Type B pancreatic cell (in vitro differentiated cells): ENCODE results near the gene IL15RA. TPM values are rescaled to one million over a fixed set of nuclear protein-coding genes. Genes with fewer than 3 reads are reported as not detected.

ENCODE experiments used
- DNase-seq: peaks from one replicate; pipeline ENCODE4 v3.0.0; 2021; ENCODE audit warnings: mixed read lengths; ENCODE audit not compliant: unreplicated experiment; ENCODE audit errors: extremely low spot score
- H3K27ac Mint-ChIP-seq: 2 replicates; pipeline ENCODE4 v1.8.0; 2021; ENCODE audit warnings: mild to moderate bottlenecking, mixed read lengths
- H3K27me3 Mint-ChIP-seq: 2 replicates; pipeline ENCODE4 v1.8.0; 2021; ENCODE audit warnings: mixed read lengths
- H3K36me3 Mint-ChIP-seq: 2 replicates; pipeline ENCODE4 v1.8.0; 2021; ENCODE audit warnings: mixed read lengths
- H3K4me1 Mint-ChIP-seq: one replicate; pipeline ENCODE4 v1.8.0; 2021; ENCODE audit warnings: mixed read lengths; ENCODE audit not compliant: unreplicated experiment
- H3K4me3 Mint-ChIP-seq: 2 replicates; pipeline ENCODE4 v1.8.0; 2021; ENCODE audit warnings: mild to moderate bottlenecking, mixed read lengths
- H3K9me3 Mint-ChIP-seq: 2 replicates; pipeline ENCODE4 v1.8.0; 2021; ENCODE audit warnings: mixed read lengths
- long read RNA-seq: library from polyadenylated mRNA; unstranded; transcript quantifications from one replicate; pipeline ENCODE4 v2.0.0, GENCODE V29; 2020
- total RNA-seq: library from RNA; stranded (reverse); gene quantifications from 2 replicates; pipeline ENCODE4 v1.2.1, GENCODE V29; 2021; ENCODE audit warnings: low replicate concordance
- TF ChIP-seq, protein P1 (sequence below): fragments of 200-600 bp; sonication (generic); conservative IDR thresholded peaks from 2 replicates; pipeline ENCODE4 v1.5.0; 2021; ENCODE audit warnings: antibody characterized with exemption, mild to moderate bottlenecking

The IL15RA gene, protein sequence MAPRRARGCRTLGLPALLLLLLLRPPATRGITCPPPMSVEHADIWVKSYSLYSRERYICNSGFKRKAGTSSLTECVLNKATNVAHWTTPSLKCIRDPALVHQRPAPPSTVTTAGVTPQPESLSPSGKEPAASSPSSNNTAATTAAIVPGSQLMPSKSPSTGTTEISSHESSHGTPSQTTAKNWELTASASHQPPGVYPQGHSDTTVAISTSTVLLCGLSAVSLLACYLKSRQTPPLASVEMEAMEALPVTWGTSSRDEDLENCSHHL
- total RNA-seq, result 1.4 and 3.7 TPM in 2 replicates
- long read RNA-seq, partial matches to known transcripts, result 1 of 4 reads
- long read RNA-seq, other reads (novel, unspliced or antisense), result 0 of 4 reads

DNA sequence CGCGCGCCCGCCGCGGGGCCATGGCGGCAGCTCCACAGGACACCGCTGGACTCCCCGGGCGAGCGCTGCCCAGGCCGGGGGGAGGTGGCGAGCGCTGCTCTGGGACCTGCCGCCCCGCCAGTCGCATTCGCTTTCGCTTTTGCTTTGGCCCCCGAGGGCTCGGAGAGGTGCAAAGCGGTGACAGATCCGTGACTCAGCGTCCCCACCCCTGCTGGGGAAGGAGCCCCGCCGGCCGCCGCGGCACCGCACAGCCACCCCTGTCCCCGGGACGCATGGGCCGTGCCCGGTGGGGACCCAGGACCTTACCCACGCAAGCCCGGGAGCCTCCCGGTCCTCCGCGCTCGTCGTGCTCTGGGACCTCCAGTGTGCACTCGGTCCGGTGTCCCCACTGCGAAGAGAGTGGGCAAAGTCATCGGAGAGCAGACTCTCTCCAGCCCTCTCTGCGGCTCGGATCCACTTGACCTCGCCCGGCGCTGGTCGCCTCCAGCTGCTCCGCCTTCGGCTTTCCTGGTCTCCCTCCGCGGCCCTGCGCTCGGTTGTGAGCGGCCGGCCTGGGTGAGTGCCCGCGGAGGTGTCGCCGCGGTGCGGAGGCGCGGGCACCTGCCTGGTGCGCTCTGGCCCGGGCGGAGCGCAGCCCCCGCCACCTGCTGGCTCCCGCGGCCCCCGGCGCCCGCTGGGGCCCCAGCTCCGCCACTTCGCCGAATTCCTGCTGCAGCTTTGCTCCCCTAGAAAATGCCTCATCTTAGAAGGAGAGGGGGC lies at the start of gene IL15RA:
Gene IL15RA, minus strand, starts transcription at position 73 of the 759 bp plus-strand sequence. Its CDS starts 51 bp downstream, at position 22.
- Mint-ChIP-seq H3K36me3 (no peaks in the 10 kb centered on the region), H3K4me1 (peaks cover 6% of the 10 kb centered on the region), H3K27me3 (peaks cover 59% of the 10 kb centered on the region), H3K27ac (peak within 1 kb of the TSS; percentile 50), H3K4me3 (peak within 1 kb of the TSS; percentile 91), H3K9me3 (no peaks in the 10 kb centered on the region)
- TF ChIP-seq, protein P1, sequence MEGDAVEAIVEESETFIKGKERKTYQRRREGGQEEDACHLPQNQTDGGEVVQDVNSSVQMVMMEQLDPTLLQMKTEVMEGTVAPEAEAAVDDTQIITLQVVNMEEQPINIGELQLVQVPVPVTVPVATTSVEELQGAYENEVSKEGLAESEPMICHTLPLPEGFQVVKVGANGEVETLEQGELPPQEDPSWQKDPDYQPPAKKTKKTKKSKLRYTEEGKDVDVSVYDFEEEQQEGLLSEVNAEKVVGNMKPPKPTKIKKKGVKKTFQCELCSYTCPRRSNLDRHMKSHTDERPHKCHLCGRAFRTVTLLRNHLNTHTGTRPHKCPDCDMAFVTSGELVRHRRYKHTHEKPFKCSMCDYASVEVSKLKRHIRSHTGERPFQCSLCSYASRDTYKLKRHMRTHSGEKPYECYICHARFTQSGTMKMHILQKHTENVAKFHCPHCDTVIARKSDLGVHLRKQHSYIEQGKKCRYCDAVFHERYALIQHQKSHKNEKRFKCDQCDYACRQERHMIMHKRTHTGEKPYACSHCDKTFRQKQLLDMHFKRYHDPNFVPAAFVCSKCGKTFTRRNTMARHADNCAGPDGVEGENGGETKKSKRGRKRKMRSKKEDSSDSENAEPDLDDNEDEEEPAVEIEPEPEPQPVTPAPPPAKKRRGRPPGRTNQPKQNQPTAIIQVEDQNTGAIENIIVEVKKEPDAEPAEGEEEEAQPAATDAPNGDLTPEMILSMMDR, result no peak
- no peak for DNase-seq

DNA sequence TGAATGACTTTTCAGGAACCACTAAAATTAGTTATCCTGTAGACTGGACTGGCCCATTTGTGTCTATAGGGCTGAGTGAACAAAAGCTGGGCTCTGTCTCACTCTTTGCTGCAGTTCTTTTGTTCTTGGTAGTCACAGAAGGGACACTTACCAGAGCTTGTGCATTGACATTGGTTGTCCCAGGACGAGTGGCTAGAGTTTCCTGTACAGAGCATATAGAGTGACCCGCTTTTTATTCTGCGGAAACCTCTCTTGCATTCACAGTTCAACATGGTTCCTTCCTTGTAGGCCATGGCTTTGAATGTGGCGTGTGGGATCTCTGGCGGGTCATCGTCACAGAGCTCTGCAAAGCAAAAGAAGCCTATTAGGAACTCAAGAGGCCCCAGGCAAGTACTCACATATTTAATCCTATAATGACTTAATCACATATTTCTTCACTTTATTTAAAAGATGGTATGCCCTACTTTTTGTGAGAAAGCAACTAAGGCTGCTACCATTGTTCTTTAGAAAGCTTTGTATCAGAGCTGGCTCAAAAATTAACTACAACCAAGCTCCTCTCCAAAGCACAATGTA lies 48.4 kb upstream of the IL15RA start:
- no peak for DNase-seq
- H3K4me1 Mint-ChIP-seq, result no peaks in the 10 kb centered on the region
- TF ChIP-seq, protein P1, result no peak
- H3K27ac Mint-ChIP-seq, result no peak overlapping the region
- no peaks in the 10 kb centered on the region for H3K36me3 Mint-ChIP-seq
- peaks cover 22% of the 10 kb centered on the region for H3K27me3 Mint-ChIP-seq
- peaks cover 2% of the 10 kb centered on the region for H3K9me3 Mint-ChIP-seq
- no peak overlapping the region for H3K4me3 Mint-ChIP-seq

DNA sequence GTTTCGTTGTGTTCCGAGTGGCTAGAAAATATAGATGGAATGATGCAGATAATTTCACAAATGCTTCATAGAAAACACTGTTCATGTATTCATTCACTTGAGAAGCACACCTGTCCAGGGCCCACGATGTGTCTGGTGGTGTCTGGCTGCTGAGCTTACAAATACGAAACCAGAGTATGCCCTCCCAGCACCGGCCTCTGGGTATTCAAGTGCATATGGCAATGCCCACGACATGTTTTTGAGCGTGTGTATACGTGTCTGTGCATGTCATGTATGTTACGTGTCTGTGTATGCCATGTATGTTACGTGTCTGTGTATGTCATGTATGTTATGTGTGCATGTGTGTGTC lies 47.0 kb upstream of the IL15RA start:
- Mint-ChIP-seq H3K4me1 (no peaks in the 10 kb centered on the region), H3K27ac (no peak overlapping the region), H3K36me3 (no peaks in the 10 kb centered on the region), H3K4me3 (no peak overlapping the region), H3K9me3 (peaks cover under 1% of the 10 kb centered on the region), H3K27me3 (peaks cover 21% of the 10 kb centered on the region)
- DNase-seq, result no peak
- TF ChIP-seq, protein P1, result no peak

DNA sequence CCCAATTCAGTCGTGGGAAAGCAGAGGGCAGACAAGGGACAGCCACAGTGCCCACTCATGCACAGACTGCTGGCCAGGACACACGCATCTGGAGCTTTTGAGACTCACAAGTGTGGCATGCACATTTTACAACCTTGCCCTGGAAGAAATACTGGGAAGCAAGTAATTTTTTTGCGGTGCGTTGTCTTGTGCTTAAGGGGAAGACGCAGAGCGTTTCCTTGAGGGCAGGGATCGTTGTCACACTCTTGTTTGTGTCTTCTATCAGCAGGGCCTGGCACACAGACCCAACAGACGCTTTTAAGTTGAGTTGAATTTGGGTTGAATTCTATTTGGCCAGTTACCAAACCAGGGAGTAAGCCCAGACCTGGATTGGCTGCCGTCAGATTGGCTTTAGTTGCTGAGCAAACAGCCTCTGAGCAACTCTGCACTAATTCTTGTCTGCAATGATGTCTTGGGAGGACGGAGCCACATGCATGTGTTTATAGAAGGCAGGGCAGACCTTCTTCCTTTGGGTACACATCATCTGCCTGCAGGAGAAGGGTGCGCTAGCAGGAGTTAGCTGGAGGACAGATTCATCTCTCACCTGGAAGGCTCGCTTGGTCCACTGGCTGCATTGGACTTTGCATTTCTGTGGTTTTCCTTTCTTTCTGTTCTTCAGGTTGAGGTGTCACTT lies 46.5 kb upstream of the IL15RA start:
- Mint-ChIP-seq H3K9me3 (peaks cover 4% of the 10 kb centered on the region), H3K4me3 (no peak overlapping the region), H3K4me1 (no peaks in the 10 kb centered on the region), H3K27ac (no peak overlapping the region), H3K27me3 (peaks cover 25% of the 10 kb centered on the region), H3K36me3 (no peaks in the 10 kb centered on the region)
- TF ChIP-seq, protein P1, result no peak
- peak; percentile 25 for DNase-seq

DNA sequence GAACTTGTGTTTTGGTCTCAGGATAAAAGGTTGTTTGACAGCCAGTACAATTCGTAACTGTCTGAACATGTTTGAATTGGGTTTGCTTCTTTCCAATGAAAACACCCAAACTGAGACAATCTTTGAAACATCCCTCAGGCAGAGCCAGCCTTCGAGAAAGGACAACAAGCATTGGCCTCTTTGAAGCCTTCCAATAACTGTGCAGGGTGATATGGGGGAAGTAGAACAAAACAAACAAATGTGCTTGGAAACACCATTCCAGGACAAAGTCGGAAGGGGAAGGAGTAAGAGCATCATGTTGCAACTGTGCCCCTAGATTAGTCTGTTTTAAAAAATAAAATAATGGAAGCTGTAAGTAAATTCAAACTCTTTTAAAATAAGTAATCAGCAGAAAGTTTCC lies 45.3 kb upstream of the IL15RA start:
- no peak for DNase-seq
- no peak overlapping the region for H3K4me3 Mint-ChIP-seq
- H3K4me1 Mint-ChIP-seq, result no peaks in the 10 kb centered on the region
- TF ChIP-seq, protein P1, result no peak
- H3K36me3 Mint-ChIP-seq, result no peaks in the 10 kb centered on the region
- H3K27me3 Mint-ChIP-seq, result peaks cover 22% of the 10 kb centered on the region
- H3K27ac Mint-ChIP-seq, result no peak overlapping the region
- peaks cover 4% of the 10 kb centered on the region for H3K9me3 Mint-ChIP-seq
